T47D (cell line): ENCODE data around the gene ANKRD10.
"Not testable (repeated sequence)": the region's sequence is repeated elsewhere in the genome, so short reads cannot be mapped to it uniquely, and the experiment has no call there.

Experiments used
- DNase-seq, 2 experiments: peaks; one replicate each; pipeline versions ENCODE4 v3.0.0 to v3.0.0-alpha.2; 2011 to 2012; ENCODE audit warnings: low read depth in 1 of 2, low spot score in 1 of 2
- JUND ChIP-seq: IDR thresholded peaks from 2 replicates; pipeline ENCODE4 v1.6.1; 2012; ENCODE audit warnings: low read depth
- in situ Hi-C: cut with HindIII; loops from 2 replicates; pipeline ENCODE4 v1.10.0; 2016; ENCODE audit warnings: low sequenced_read_pairs, low pct_unique_long_range_greater_than_20kb

The ANKRD10 gene

DNA sequence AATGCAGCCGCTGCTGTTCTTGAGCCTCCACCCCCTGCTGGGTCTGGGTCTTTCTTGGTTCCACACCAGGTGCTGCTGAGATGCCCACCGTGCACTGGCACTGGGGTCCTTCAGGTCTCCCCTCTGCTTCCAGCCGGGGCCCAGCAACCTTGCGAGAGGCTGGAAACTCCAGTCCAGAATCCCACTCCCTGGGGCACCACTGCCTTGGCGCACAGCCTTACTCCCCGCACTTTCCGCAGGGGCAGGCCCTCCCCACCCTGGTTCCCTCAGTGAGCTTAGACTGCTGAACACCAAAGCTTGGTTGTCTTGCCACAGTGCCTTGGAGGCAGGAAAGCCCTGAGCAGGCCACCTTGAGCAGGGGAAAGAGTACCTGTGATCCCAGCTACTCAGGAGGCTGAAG, 60.0 kb downstream of the ANKRD10 start:
- DNase-seq = no peak
- TF ChIP-seq JUND = no peak
- in situ Hi-C loops = no loop called here

GRCh38 chr13:110853235-110853721, 61.6 kb downstream of the ANKRD10 start:
- DNase-seq = no peak
- TF ChIP-seq JUND = no peak
- in situ Hi-C loops = no loop called here

DNA sequence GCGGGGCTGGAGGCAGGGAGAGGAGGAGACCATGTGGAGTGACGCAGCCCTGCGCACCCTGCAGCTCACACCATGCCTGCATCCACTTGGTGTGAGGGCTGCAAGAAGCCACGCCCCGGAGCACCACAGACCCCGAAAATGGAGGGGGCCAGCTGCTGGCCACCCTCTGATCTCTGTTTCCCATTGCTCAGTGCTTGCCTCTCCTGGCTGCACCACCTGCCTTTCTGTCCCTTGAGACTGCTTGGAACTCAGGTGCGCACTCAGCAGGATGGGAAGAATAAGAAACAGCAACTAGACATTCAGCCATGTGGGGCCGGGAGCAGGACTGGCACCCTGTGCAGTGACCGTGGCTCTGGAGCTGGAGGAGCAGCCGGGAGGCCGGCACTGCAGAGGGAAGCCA, 64.0 kb downstream of the ANKRD10 start:
- in situ Hi-C loops = no loop called here
- TF ChIP-seq JUND = no peak
- peak in 1 of 2 experiments; percentile 33 for DNase-seq

GRCh38 chr13:110850006-110850405, 64.9 kb downstream of the ANKRD10 start:
- in situ Hi-C loops = no loop called here
- no peak for DNase-seq

DNA sequence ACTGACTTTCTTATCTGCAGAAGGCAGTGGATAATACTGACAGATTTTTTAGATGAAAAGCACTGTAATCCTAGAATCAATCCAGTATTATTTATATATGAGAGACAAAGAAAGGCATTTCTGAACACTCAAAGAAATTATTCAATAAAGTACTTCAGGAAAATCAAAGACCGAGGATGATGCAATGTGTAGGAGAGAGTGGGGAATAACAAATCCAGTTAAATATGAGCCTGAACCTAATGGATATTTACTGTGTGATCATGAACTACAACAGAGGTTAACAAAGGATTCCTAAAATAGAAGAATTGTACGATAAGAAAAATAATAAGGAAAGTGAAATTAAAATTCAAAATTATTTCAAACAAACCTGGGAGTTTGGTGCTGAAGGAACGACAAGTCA, 69.3 kb downstream of the ANKRD10 start:
- in situ Hi-C loops = no loop called here

More at GRCh38 chr13:110850006-110850405, 64.9 kb downstream of the ANKRD10 start:
- no peak for TF ChIP-seq JUND

DNA sequence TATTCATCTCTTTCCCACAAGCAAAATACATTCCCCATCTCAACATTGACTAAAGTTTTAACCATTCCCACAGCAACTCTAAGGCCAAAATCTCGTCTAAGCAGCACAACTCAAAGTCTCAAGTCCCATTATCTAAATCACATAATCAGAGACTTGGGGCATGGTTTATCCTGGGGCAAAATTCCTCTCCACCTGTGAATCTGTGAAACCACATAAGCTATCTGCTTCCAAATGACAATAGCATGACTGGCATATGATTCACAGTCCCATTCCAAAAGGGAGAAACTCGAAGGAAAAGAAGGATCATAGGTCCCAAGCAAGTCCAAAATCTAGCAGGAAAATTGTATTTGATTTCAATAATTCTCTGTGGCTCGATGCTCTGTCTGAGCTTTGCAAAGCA, 73.0 kb downstream of the ANKRD10 start:
- in situ Hi-C loops = no loop called here
- TF ChIP-seq JUND = no peak
- DNase-seq = no peak

More for the DNA sequence above, 69.3 kb downstream of the ANKRD10 start:
- DNase-seq = no peak
- TF ChIP-seq JUND = no peak

- no peak for TF ChIP-seq JUND
- DNase-seq = no peak
- in situ Hi-C loops = no loop called here
Measured at GRCh38 chr13:110841406-110841805, 73.5 kb downstream of the ANKRD10 start.

DNA sequence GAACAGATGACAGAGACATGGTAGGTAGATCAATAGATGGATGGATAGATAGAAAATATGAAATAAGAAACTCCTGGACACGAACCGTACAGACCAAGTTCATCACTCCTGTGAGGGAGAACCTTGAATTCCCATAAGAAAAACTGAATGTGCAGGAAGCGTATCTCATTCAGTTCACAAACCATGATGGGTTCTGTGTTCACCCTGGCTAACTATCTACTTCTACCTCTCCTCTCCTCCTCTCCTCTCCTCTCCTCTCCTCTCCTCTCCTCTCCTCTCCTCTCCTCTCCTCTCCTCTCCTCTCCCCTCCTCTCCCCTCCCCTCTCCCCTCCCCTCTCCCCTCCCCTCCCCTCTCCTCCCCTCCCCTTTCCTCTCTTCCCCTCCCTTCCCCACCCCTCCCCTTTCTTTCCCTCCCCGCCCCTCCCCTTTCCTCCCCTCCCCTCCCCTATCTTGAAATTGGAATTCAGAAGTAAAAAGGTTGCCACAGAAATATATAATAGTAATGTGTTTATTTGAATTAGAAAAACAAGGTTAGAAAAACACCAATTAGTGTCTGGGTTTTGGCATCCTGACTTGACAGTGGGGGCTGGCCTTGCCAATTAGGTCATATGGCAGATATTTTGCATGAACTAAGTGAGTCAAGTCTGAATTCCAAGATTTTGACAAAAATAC, 75.9 kb downstream of the ANKRD10 start:
- in situ Hi-C loops = no loop called here
- DNase-seq = no peak
- no peak for TF ChIP-seq JUND

GRCh38 chr13:110838116-110838515, 76.8 kb downstream of the ANKRD10 start:
- in situ Hi-C loops = no loop called here
- no peak for TF ChIP-seq JUND

DNA sequence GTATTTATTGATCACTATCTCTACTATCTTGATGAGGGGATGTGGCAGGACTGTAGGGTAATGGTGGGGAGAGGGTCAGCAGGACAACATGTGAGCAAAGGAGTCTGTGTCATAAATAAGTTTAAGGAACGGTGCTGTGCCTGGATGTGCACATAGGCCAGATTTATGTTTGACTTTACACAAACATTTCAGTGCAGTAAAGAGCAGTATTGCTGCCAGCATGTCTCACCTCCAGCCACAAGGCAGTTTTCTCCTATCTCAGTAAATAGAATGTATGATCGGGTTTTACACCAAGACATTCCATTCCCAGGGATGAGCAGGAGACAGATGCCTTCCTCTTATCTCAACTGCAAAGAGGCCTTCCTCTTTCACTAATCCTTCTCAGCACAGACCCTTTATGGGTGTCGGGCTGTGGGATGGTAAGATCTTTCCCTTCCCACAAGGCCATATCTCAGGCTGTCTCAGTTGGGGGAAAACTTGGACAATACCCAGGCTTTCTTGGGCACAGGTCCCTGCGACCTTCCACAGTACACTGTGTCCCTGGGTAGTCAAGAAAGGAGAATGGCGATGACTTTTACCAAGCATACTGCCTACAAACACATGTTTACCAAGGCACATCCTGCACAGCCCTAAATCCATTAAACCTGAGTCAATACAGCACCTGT, 77.3 kb downstream of the ANKRD10 start:
- in situ Hi-C loops, DNase-seq: not testable (repeated sequence)

More at GRCh38 chr13:110838116-110838515, 76.8 kb downstream of the ANKRD10 start:
- DNase-seq = no peak

GRCh38 chr13:110836605-110836903, 78.3 kb downstream of the ANKRD10 start:
- no peak for TF ChIP-seq JUND
- DNase-seq = no peak
- in situ Hi-C loops = no loop called here

GRCh38 chr13:110835721-110836604, 78.9 kb downstream of the ANKRD10 start:
- no peak for TF ChIP-seq JUND
- no peak for DNase-seq
- in situ Hi-C loops = no loop called here

GRCh38 chr13:110834572-110834971, 80.3 kb downstream of the ANKRD10 start:
- TF ChIP-seq JUND = no peak
- in situ Hi-C loops = no loop called here
- no peak for DNase-seq
